ENCODE measurements around the gene CNIH2.

DNA sequence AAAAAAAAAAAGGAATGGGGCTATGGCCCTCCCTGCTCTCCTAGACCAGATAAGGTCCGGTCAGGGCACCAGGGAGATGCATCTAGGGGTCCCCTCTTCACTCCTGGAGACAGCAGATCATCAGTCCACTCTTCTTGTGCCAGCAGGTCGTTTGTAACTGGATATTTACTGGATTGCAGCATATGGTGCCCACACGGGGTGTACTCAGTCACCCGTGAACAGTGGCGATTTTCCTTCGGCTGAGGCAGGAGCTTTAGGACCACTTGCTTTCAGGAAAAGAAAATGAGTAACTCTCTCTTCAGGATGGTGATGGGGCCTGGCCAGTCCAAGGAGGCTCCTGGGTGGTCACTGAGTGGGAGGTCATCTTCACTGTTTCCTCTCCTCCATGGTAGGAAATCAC lies 47.8 kb upstream of the CNIH2 start:
- no peak for TF ChIP-seq POLR2A (IDR thresholded peaks at IDR 0.05; ENCODE audit: extremely low read depth, insufficient read length)
- TF ChIP-seq, protein P1, sequence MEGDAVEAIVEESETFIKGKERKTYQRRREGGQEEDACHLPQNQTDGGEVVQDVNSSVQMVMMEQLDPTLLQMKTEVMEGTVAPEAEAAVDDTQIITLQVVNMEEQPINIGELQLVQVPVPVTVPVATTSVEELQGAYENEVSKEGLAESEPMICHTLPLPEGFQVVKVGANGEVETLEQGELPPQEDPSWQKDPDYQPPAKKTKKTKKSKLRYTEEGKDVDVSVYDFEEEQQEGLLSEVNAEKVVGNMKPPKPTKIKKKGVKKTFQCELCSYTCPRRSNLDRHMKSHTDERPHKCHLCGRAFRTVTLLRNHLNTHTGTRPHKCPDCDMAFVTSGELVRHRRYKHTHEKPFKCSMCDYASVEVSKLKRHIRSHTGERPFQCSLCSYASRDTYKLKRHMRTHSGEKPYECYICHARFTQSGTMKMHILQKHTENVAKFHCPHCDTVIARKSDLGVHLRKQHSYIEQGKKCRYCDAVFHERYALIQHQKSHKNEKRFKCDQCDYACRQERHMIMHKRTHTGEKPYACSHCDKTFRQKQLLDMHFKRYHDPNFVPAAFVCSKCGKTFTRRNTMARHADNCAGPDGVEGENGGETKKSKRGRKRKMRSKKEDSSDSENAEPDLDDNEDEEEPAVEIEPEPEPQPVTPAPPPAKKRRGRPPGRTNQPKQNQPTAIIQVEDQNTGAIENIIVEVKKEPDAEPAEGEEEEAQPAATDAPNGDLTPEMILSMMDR (IDR thresholded peaks at IDR 0.05; ENCODE audit: low read depth, low read length) = no peak
- TF ChIP-seq, protein P2, sequence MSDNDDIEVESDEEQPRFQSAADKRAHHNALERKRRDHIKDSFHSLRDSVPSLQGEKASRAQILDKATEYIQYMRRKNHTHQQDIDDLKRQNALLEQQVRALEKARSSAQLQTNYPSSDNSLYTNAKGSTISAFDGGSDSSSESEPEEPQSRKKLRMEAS (IDR thresholded peaks at IDR 0.05; ENCODE audit: low read depth, low read length) = no peak
- no peak for TF ChIP-seq MYC (IDR thresholded peaks at IDR 0.05; ENCODE audit: low read depth, low read length)
